T-helper 1 cell treated with Interleukin-12 subunit alpha and Interleukin-12 subunit beta and Interleukin-4 antibody, amounts not matched to agents 30 ng/mL and 1 ng/mL, for 36 hours (primary cell): ENCODE results near the gene TTC38. TPM values are rescaled to one million over a fixed set of nuclear protein-coding genes. Genes with fewer than 3 reads are reported as not detected.

ENCODE experiments used
- intact Hi-C: fragments of 100-400 bp; cut with micrococcal nuclease; formaldehyde crosslinking; loops from one replicate; pipeline ENCODE4 v1.15.1; 2024
- total RNA-seq: library from RNA; stranded (reverse); gene quantifications from 2 replicates; pipeline ENCODE4 v1.2.3, GENCODE V29; 2022

TTC38 gene
- 21.1 and 21.4 TPM in 2 replicates for total RNA-seq

GRCh38 chr22:46267431-46268279, at the start of gene TTC38:
TTC38 (plus strand) TSS chr22:46268008; CDS start chr22:46268040, 32 bp downstream.
- intact Hi-C loops: loop anchor here (1.0 to 2.0 kb wide), 3 partner anchors 16 to 116 kb away; partner anchors contain the start of gene GTSE1

- intact Hi-C loops: no loop called here
These were observed 48.2 kb upstream of the TTC38 start for GRCh38 chr22:46219636-46220035.

- intact Hi-C loops: no loop called here
These were observed 46.9 kb upstream of the TTC38 start for GRCh38 chr22:46220921-46221320.

DNA sequence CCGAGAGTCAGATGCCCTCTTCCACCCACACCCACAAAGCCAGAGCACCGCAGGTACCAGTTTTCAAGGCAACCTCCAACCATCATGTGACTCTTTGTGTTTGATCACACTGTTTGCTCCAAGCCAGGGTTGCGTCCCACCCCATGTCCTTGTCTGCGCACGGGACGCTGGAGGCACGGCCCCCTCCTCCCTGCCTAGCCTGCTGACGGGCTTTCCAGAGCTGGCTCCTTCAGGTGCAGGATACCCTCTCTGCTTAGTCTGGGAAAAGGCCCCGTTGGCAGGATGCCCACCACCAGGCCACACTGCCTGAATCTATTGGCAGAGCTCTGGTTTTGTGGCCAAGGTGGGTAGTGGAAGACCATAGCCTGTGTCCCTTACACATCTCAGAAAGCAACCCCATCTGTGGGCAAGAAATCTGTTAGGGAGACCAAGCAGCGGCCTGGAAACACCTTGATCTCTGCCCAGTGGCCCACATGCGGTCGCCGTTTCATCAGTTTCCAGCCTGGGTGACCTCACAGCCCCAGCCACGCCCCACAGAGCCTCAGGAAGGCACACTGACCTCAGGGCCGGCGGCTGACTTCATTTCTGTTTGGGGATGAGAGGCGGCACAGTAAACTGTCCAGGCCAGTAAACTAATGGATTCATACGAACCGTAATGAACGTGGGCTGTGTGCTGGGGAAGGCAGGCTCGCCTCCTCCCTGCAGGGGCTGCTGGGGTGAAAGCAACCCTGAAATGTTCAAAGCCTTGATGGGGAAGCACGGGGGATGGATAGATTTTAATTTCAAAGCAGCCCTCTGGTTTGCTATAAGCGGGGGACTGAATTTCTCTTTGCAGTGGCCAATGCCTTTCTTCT, 43.5 kb upstream of the TTC38 start:
- intact Hi-C loops: no loop called here

DNA sequence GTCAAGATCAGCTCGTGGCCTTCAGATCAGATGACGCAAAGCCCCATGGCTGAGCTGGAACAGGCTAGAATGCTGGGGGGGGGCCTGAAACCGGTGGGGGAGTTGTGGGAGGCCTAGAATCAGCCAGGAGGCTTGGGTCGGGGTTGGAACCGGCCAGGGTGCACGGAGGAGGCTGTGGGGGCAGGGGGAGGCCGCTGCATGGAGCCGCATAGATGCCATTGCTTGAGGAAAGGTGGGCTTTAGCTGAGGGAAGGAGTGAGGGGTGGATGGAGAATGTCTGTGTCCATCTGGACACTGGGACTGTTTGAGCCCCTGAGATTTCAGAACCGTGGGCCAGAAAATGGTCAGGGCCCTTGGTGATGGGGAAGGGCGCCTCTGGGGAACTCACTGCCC, 42.9 kb upstream of the TTC38 start:
- intact Hi-C loops: no loop called here

- intact Hi-C loops: no loop called here
These were observed 42.2 kb upstream of the TTC38 start for GRCh38 chr22:46225631-46226030.

DNA sequence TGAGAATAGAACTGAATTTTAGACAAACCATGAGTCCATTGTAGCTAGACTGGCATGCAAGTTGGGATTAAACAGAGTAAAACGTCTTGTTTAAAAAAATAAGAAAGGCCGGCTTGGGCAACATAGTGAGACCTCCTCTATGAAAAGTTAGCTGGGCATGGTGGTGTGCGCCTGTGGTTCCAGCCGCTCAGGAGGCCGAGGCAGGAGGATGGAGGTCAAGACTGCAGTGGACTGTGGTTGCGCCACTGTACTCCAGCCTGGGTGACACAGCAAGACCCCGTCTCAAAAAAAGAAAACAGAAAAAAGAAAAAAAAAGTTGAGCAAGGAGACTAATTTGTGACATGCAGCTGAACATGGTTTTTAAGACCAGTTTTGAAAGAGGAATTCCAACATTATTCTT, 41.2 kb upstream of the TTC38 start:
- intact Hi-C loops: no loop called here

DNA sequence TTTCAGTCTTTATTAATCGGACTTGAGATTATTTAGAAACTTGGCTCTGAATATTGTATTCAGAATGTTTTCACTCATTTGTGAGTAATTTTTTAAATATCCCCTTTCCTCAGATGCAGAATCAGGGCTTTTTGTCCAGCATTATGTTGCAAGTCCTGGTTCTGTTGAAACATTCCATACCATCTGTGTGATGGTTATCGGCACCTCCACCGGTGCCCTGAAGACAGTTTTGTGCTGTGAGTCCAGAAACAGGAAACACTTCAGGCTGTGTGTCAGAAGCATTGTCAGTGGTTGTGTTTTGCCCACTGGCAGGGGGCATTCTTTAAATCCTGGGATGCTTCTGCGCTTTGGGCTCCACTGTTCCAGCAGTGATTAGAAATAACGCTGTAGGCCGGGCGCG, 38.1 kb upstream of the TTC38 start:
- intact Hi-C loops: no loop called here

DNA sequence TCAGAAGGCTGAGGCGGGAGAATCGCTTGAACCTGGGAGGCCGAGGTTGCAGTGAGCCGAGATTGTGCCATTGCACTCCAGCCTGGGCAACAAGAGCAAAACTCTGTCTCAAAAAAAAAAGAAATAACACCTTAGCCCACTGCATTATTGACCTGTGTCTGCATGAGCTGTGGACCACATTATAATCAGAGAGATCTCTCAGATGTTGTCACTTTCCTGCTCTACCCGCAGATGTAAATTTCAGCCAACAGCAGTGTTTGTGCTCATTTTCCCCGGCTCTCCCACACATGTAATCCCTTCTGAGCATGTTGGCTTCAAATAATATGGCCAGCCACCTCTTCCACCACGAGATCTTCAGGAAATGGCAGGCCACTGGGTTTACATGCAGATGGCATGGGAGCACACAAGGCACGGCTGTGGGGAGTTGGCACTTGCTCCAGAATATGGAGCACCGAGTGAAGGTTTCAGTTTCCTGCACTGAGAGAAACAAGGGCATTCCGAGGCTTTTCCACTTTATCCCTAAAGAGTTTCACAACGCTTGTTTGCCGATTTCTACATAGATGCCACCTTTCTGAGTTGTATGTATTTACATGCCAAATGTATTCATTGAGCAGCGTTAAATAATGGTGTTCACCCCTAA, 37.4 kb upstream of the TTC38 start:
- intact Hi-C loops: no loop called here

- intact Hi-C loops: no loop called here
These were observed 34.6 kb upstream of the TTC38 start for GRCh38 chr22:46233231-46233630.

- intact Hi-C loops: no loop called here
These were observed 32.8 kb upstream of the TTC38 start for GRCh38 chr22:46234969-46235368.

DNA sequence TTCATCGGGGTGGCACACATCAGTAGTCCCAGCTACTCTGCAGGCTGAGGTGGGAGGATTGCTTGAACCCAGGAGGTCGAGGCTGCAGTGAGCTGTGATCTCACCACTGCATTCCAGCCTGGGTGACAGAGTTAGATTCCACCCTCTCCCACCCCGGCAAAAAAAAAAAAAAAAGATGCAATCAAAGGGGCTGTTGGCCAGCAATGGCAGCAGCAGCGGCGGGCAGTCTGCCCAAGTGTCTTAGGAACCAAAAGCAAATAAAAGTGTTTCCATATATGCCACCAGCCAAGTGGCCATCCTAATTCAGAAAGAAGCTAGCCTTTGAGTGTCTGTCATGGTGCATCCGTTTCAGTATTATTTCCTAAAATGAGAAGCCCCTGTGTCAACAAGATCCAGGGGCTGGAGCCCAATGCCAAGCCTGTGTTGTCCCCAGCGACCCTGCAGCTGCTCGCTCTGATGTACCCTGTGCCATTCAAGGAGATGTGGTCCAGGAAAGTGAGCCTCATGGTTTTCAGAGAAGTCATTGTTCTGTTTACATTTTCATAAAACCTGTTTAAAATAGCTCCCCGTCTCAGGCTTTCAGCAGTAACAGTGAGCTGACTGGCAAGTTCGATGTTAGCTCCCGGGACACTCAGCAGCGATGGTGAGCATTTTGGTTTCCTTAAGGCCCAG, 30.2 kb upstream of the TTC38 start:
- intact Hi-C loops: no loop called here

GRCh38 chr22:46238541-46238940, 29.3 kb upstream of the TTC38 start:
- intact Hi-C loops: no loop called here

GRCh38 chr22:46239261-46240048, 28.4 kb upstream of the TTC38 start:
- intact Hi-C loops: no loop called here

DNA sequence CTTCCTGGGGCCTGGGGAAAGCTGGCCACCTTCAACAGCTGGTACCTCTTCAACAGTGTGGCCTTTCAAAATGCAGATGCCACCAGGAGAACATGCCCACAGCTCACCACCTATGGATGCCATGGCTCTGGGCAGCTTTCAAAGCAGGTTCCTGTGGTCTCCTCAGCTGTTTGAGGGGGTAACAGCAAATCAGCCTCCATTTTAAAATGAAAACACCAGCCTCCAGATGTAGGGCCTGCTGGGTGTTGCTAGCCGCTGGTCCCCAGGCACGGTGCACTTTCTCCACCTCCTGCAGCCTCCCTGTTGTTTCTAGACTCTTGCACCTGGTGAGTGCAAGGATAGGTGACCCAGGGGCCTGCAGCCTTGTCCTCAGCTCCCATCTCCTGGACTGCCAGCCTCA, 27.7 kb upstream of the TTC38 start:
- intact Hi-C loops: no loop called here

- intact Hi-C loops: no loop called here
These were observed 27.3 kb upstream of the TTC38 start for GRCh38 chr22:46240506-46240905.

GRCh38 chr22:46240907-46241306, 26.9 kb upstream of the TTC38 start:
- intact Hi-C loops: no loop called here

DNA sequence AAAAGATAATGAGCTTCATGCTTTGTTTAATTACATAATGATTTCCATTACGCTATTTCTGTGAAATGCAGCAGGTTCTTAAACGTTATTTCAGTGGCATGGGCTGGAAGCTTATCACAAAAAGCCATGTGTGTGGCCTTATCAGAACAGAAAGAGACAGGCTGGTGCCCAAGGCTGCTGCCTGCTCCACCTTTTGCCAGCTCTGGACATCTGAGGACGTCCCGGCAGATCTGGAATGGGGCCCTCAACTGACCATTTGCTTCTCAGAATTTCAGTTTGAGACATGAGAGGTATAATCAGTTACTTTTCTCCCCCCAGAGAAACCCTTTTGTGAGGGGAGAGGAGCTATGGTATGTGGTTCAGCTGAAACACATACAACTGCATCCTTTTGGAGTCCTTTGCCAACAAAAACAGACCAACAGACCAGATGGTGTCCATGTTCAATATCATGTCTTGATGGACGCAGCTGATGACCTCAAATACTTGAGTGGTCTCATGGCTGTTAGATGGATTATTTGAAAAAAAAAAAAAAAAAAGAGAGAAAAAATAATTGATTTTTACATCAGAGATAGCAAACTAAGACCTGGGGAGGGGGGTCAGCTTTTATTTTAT, 26.3 kb upstream of the TTC38 start:
- intact Hi-C loops: no loop called here

GRCh38 chr22:46242076-46242475, 25.7 kb upstream of the TTC38 start:
- intact Hi-C loops: no loop called here

GRCh38 chr22:46244771-46245170, 23.0 kb upstream of the TTC38 start:
- intact Hi-C loops: no loop called here
